Dendritic cell treated with granulocyte-macrophage colony-stimulating factor and Interleukin-4, amounts not matched to agents 40 ng/mL and 50 ng/mL, for 4 days (primary cell): ENCODE results near the gene TNFAIP8L1.

Experiments used
- H3K27ac Mint-ChIP-seq: one replicate; pipeline ENCODE4 v1.8.0; 2022; ENCODE audit warnings: mild to moderate bottlenecking, mixed read lengths
- H3K27me3 Mint-ChIP-seq: one replicate; pipeline ENCODE4 v1.8.0; 2022; ENCODE audit warnings: mild to moderate bottlenecking, mixed read lengths
- H3K36me3 Mint-ChIP-seq: one replicate; pipeline ENCODE4 v1.8.0; 2022; ENCODE audit warnings: low read depth, mixed read lengths
- H3K4me1 Mint-ChIP-seq: one replicate; pipeline ENCODE4 v1.8.0; 2022; ENCODE audit warnings: low read depth, mixed read lengths
- H3K4me3 Mint-ChIP-seq: one replicate; pipeline ENCODE4 v1.8.0; 2022; ENCODE audit warnings: mild to moderate bottlenecking, moderate library complexity, mixed read lengths
- H3K9me3 Mint-ChIP-seq: one replicate; pipeline ENCODE4 v1.8.0; 2022; ENCODE audit warnings: mixed read lengths
- intact Hi-C: fragments of 100-400 bp; cut with micrococcal nuclease; formaldehyde crosslinking; loops from one replicate; pipeline ENCODE4 v1.15.0; 2022

Gene TNFAIP8L1

DNA sequence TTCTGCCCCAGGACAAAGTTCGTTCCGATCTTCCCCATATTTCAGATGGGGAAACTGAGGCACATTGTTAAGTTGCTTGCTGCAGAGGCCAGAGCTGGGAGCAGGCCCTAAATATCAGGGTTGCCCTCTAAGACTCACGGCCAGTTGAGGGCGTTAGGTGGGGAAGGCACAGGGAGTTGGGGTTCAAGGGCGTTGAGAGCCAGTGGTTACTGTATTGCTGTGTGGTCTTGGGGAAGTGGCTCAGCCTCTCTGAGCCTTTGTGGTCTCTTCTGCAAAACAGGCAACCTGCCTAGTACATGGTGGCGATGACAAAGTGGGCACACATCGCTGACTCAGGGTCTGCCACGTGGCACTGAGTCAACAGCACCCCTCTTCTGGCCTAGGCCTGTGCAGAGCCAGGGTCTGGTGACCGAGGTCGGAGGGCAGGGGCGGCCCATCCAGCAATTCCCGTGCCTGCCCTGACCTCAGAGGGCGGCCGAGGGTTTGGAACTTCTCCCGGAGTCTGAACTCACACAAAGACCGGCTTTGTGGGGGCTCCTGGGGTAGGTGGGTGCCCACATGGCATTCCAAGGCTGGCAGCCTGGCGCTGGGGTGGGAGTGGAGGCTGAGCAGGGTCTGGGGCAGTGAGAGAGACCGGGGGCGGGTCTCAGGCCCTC is 10.2 kb downstream of the TNFAIP8L1 start:
- H3K9me3 Mint-ChIP-seq, result no peaks in the 10 kb centered on the region
- peaks cover 40% of the 10 kb centered on the region for H3K4me1 Mint-ChIP-seq
- peaks cover 74% of the 10 kb centered on the region for H3K36me3 Mint-ChIP-seq
- H3K27ac Mint-ChIP-seq, result no peak overlapping the region
- H3K27me3 Mint-ChIP-seq, result no peaks in the 10 kb centered on the region
- intact Hi-C loops, result no loop called here
- H3K4me3 Mint-ChIP-seq, result no peak overlapping the region

DNA sequence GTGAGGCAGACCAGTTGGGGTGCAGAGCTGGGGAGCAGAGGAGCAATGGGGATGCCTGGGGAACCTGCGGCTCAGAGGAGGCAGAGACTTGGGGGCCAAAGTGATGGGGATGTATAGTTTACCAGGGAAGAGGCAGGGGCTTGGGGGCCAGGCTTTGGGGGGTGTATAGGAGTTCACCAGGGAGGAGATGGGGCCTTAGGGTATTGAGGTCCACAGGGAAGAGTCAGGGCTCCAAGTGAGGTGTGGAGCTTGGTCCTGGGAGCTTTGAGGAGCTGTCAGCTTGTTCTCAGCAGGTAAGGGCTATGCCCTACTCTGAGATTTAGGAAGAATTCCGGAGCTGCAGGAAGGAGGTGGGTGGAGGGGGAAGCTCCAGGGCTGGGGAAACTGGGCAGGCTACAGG is 10.8 kb downstream of the TNFAIP8L1 start:
- Mint-ChIP-seq H3K4me1 (peaks cover 46% of the 10 kb centered on the region), H3K9me3 (no peaks in the 10 kb centered on the region), H3K27me3 (no peaks in the 10 kb centered on the region), H3K36me3 (peaks cover 74% of the 10 kb centered on the region), H3K27ac (no peak overlapping the region), H3K4me3 (no peak overlapping the region)
- intact Hi-C loops, result no loop called here

DNA sequence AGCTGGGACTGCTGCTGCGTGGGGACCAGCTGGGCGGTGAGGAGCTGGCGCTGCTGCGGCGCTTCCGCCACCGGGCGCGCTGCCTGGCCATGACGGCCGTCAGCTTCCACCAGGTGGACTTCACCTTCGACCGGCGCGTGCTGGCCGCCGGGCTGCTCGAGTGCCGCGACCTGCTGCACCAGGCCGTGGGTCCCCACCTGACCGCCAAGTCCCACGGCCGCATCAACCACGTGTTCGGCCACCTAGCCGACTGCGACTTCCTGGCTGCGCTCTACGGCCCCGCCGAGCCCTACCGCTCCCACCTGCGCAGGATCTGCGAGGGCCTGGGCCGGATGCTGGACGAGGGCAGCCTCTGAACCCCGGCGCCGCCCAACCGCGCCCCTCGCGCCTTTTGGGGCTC is 12.8 kb downstream of the TNFAIP8L1 start:
- peaks cover 76% of the 10 kb centered on the region for H3K36me3 Mint-ChIP-seq

DNA sequence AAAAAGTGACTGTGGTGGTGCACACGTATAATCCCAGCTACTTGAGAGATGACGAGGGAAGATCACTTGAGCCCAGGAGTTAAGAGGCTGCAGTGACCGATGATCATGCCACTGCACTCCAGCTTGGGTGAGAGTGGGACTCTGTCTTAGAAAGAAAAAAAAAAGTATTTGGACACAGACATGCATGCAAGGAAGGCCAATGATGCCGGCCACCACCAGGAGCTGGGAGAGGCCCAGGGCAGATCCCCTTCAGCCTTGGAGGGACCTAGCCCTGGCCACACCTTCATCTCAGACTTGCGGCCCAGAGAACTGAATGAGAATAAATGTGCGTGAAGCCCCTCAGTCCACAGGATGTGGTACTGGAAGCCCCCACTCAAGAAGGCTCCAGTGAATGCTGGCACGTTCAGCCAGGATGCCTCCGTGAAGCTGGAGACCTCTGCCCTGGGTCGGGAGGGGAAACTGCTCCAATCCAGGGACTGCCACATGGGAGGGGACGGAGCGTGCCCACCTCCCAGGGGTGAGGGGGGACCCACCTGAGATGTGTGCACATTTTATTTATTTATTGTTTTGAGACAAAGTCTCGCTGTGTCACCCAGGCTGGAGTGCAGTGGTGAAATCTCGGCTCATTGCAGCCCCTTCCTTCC is 14.6 kb downstream of the TNFAIP8L1 start:
- no peaks in the 10 kb centered on the region for H3K9me3 Mint-ChIP-seq
- peaks cover 92% of the 10 kb centered on the region for H3K36me3 Mint-ChIP-seq
- peak overlapping the region; percentile 33 for H3K27ac Mint-ChIP-seq
- peaks cover 37% of the 10 kb centered on the region for H3K4me1 Mint-ChIP-seq
- intact Hi-C loops, result no loop called here
- no peak overlapping the region for H3K4me3 Mint-ChIP-seq
- H3K27me3 Mint-ChIP-seq, result no peaks in the 10 kb centered on the region

More for the DNA sequence above, 12.8 kb downstream of the TNFAIP8L1 start:
- Mint-ChIP-seq H3K9me3 (no peaks in the 10 kb centered on the region), H3K4me3 (no peak overlapping the region), H3K27me3 (no peaks in the 10 kb centered on the region), H3K27ac (no peak overlapping the region), H3K4me1 (peaks cover 42% of the 10 kb centered on the region)
- intact Hi-C loops, result no loop called here

DNA sequence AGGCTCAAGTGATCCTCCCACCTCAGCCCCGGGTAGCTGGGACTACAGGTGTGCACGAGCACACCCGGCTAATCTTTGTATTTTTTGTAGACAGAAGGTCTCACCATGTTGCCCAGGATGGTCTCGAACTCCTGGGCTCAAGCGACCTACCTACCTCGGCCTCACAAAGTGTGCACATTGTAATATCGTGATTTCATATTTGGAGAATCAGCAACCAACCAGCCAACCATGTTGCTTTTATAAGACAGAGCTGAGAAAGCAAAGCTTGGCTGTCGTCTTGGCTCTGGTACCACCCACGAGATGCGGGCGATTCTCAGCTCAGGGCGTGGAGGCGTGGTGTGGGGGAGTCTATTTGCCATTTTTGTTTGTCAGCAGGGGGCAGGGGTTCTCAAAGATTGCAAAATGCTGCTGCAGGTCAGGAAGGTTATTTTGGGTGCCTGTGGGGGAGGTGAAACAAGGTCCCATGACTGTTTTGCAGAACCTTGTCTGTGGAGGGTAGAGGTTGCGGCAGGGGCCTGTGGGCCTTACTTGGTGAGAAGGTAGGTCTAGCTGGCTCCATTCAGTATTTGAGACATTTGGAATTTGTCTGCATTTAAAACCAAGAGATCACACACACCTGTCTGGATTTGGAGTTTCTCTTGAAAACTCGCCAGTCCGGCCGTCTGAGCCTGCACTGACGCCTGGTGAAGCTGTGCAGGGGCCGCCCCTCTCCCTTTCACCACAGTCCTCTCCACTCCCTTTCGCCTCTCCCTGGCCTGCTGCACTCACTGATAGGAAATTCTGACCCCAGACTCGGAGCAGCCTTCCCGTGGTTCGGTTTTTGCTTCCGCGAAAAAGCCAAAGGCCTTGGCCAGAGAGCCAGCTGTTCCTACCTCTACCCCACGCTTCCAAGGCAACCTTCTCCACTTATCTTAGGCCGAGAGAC is 15.4 kb downstream of the TNFAIP8L1 start:
- Mint-ChIP-seq H3K36me3 (peaks cover 92% of the 10 kb centered on the region), H3K4me3 (no peak overlapping the region), H3K9me3 (no peaks in the 10 kb centered on the region), H3K27me3 (no peaks in the 10 kb centered on the region), H3K4me1 (peaks cover 30% of the 10 kb centered on the region), H3K27ac (peak overlapping the region; percentile 33)
- intact Hi-C loops, result no loop called here

DNA sequence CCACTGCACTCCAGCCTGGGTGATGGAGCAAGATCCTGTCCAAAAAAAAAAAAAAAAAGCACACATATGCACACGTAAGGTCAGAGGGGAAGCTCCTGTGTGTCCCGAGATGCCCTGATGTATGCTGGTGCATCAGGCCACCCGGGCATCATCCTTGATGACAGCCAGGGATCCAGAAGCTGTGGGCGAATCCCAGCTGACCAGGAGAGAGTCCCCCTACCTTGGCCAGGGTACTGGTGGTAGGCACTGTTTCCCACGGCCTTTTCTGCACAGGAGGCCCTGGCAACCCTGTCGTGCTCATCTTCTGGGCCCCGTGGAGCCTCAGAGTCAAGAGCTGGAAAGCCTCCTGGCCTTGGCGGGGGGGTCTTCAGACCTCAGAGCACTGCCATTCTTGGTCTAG is 16.8 kb downstream of the TNFAIP8L1 start:
- H3K4me3 Mint-ChIP-seq, result no peak overlapping the region
- H3K4me1 Mint-ChIP-seq, result peaks cover 31% of the 10 kb centered on the region
- no peaks in the 10 kb centered on the region for H3K27me3 Mint-ChIP-seq
- intact Hi-C loops, result no loop called here
- no peaks in the 10 kb centered on the region for H3K9me3 Mint-ChIP-seq
- no peak overlapping the region for H3K27ac Mint-ChIP-seq
- H3K36me3 Mint-ChIP-seq, result peaks cover 97% of the 10 kb centered on the region

DNA sequence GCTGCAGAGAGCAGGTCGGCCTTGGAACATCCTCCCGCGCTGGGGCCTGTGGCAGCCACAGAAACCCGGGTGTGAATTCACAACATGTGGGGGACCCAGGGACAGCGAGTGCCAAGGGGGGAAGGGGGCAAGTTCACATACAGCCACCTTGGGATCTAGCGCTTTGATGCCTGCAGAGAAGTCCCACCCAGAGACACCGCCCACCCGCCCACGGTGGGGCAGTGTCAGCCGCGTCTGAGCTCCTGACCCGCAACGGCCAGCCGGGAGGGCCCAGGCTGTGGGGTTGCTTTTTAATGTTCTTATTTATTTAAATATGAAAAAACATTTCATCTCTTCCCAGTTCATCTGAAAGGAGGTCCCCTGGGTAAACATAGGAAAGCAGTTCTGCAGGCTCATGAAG is 17.9 kb downstream of the TNFAIP8L1 start:
- Mint-ChIP-seq H3K4me1 (peaks cover 39% of the 10 kb centered on the region), H3K36me3 (peaks cover 100% of the 10 kb centered on the region), H3K27ac (no peak overlapping the region), H3K9me3 (no peaks in the 10 kb centered on the region), H3K4me3 (no peak overlapping the region), H3K27me3 (no peaks in the 10 kb centered on the region)
- intact Hi-C loops, result no loop called here

DNA sequence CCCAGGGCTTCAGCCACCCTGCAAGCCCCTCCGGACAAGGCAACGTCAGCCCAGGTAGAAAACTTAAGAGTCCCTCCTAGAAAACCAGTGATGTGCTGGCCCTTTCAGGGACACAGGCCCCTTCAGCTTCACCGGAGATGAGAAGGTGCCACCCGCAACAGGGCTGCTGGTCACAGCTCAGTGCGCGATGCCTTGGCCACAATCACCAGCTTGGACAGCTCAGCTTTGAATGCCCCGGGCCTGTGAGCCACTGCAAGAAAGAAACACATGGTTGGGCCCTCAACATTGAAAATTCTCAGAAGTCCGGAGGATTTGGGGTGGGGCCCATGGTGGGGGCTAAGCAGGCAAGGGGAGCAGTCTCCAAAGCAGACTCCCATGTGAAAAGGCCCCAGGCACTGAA is 18.5 kb downstream of the TNFAIP8L1 start:
- intact Hi-C loops, result no loop called here
- Mint-ChIP-seq H3K27ac (no peak overlapping the region), H3K36me3 (peaks cover 100% of the 10 kb centered on the region), H3K9me3 (no peaks in the 10 kb centered on the region), H3K27me3 (no peaks in the 10 kb centered on the region), H3K4me1 (peaks cover 45% of the 10 kb centered on the region), H3K4me3 (no peak overlapping the region)

DNA sequence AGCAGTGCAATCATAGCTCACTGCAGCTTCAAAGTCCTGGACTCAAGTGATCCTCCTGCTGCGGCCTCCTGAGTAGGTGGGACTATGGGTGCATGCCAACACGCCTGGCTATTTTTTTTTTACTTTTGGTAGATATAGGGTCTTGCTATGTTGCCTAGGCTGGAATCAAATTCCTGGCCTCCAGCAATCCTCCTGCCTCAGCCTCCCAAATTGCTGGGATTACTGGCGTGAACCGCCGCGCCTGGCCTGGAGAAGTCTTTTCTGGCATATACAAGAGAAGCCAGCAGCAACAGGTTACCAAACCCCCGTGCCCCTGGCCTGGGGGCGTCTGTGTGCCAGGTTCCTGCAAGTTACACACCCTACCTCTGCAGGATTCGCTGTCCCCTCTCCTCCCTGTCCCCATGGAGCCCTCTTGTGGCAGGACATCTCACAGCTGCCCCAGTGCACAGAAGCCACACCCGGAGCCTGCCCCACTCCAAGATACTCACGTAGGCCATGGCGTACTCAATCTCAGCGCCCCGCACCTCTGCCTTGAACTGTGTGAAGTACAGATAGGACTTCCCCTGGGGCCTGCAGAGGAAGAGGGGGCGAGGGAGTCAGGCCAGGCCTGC is 21.0 kb downstream of the TNFAIP8L1 start:
- Mint-ChIP-seq H3K4me1 (peaks cover 40% of the 10 kb centered on the region), H3K27me3 (no peaks in the 10 kb centered on the region)

DNA sequence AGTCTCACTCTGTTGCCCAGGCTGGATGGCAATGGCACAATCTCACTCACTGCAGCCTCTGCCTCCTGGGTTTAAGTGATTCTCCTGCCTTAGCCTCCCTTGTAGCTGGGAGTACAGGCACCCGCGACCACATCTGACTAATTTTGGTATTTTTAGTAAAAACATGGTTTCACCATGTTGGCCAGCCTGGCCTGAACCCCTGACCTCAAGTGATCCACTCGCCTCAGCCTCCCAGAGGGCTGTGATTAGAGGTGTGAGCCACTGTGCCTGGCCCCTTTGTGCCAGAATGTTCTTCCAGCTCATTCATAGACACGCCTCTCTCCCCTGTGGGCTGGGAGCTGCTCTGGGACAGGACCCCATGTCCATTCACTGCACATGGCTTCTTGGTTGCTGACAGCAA is 21.7 kb downstream of the TNFAIP8L1 start:
- H3K27ac Mint-ChIP-seq, result peak overlapping the region; percentile 42
- no peak overlapping the region for H3K4me3 Mint-ChIP-seq
- no peaks in the 10 kb centered on the region for H3K9me3 Mint-ChIP-seq

More for the DNA sequence above, 21.0 kb downstream of the TNFAIP8L1 start:
- H3K27ac Mint-ChIP-seq, result peak overlapping the region; percentile 42
- H3K9me3 Mint-ChIP-seq, result no peaks in the 10 kb centered on the region
- peaks cover 100% of the 10 kb centered on the region for H3K36me3 Mint-ChIP-seq
- no peak overlapping the region for H3K4me3 Mint-ChIP-seq
- intact Hi-C loops, result no loop called here

DNA sequence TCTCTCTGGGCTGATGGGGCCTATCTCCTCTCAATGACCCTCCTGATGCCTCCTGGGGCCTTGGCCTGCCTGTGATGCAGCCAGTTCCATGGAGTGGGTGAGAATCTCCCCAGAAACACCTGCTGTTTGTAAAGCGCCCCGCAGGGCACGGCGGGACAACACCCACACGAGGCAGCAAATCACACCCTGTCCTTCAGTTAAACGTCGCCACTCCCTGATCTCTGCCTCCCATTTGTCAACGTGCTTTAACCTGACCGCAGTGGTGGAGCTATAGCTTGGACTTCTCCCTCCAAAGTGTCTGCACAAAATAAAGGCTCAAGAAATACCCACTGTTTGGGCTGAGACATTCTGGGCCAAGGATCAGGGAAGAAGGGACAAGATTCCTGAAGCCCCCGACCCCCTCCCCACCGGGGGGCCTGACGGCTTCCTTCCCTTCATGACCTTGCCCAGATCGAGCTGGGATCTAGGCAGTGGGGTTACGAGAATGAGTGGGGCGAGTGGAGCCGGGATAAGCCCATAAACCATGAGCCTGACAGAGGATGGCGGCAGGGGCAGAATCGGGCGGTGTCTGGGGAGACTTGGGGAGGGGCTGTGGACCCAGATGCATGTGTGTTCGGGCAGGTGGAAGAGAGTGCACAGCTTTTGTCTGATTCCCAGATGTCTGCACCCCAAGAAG is 22.8 kb downstream of the TNFAIP8L1 start:
- Mint-ChIP-seq H3K4me3 (no peak overlapping the region), H3K27ac (peak overlapping the region; percentile 42), H3K4me1 (peaks cover 49% of the 10 kb centered on the region), H3K27me3 (no peaks in the 10 kb centered on the region), H3K36me3 (peaks cover 96% of the 10 kb centered on the region), H3K9me3 (no peaks in the 10 kb centered on the region)
- intact Hi-C loops, result no loop called here

More for the DNA sequence above, 21.7 kb downstream of the TNFAIP8L1 start:
- Mint-ChIP-seq H3K27me3 (no peaks in the 10 kb centered on the region), H3K36me3 (peaks cover 98% of the 10 kb centered on the region), H3K4me1 (peaks cover 42% of the 10 kb centered on the region)
- intact Hi-C loops, result no loop called here

DNA sequence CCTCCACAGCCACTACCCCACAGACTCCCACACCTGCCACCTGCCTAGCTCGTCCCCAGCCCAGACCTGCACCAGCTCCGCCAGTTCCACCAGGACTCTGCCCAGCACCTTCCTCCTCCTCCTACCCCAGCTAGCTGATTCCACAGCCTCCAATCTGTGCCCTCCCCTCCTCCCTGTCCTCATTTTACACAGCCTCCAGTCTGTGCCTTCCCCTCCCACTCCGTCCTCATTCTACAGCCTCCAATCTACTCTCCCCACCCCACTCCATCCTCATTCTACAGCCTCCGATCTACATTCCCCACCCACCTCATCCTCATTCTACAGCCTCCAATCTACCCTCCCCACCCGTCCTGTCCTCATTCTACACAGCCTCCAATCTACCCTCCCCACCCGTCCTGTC is 23.5 kb downstream of the TNFAIP8L1 start:
- peaks cover 96% of the 10 kb centered on the region for H3K36me3 Mint-ChIP-seq
- H3K27ac Mint-ChIP-seq, result no peak overlapping the region
- H3K27me3 Mint-ChIP-seq, result no peaks in the 10 kb centered on the region

DNA sequence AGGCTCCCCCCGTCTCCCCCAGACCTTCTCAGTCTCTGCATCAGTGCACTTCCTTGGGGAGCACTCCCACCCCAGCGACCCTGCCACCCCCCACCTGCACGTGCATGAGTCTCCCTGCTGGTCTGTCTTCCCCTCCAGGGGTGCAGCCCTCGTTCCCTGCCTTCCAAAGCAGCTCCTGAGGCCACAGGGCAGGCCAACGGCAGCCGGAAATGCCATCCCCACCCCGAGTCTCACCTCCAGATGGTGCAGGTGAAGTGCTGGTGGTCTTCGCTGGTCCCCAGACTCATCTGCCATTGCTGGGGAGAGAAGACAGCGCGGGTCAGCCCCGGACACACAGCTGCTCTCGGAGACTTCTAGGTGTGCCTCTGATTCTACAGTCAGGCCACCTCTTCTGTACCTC is 25.3 kb downstream of the TNFAIP8L1 start:
- peak overlapping the region; percentile 55 for H3K27ac Mint-ChIP-seq
- no peaks in the 10 kb centered on the region for H3K9me3 Mint-ChIP-seq
- H3K36me3 Mint-ChIP-seq, result peaks cover 96% of the 10 kb centered on the region
- peaks cover 69% of the 10 kb centered on the region for H3K4me1 Mint-ChIP-seq
- H3K4me3 Mint-ChIP-seq, result no peak overlapping the region
- H3K27me3 Mint-ChIP-seq, result no peaks in the 10 kb centered on the region
- intact Hi-C loops, result no loop called here

More for the DNA sequence above, 23.5 kb downstream of the TNFAIP8L1 start:
- H3K4me1 Mint-ChIP-seq, result peaks cover 52% of the 10 kb centered on the region
- H3K9me3 Mint-ChIP-seq, result no peaks in the 10 kb centered on the region
- no peak overlapping the region for H3K4me3 Mint-ChIP-seq
- intact Hi-C loops, result no loop called here
